Skeletal muscle satellite cell (primary cell): ENCODE data around the gene KPNA6.
"Not testable (repeated sequence)": the region's sequence is repeated elsewhere in the genome, so short reads cannot be mapped to it uniquely, and the experiment has no call there.

Experiments
- H3K27me3 ChIP-seq: 2 replicates; pipeline ENCODE4 v1.7.0; 2013; ENCODE audit warnings: low read length; ENCODE audit not compliant: control insufficient read depth, insufficient read depth
- H3K36me3 ChIP-seq: 2 replicates; pipeline ENCODE4 v1.7.0; 2013; ENCODE audit warnings: mild to moderate bottlenecking, control low read depth, low read length; ENCODE audit not compliant: insufficient read depth
- H3K4me1 ChIP-seq: 2 replicates; pipeline ENCODE4 v1.7.0; 2013; ENCODE audit warnings: low read length; ENCODE audit not compliant: control insufficient read depth, insufficient read depth
- H3K4me2 ChIP-seq: 2 replicates; pipeline ENCODE4 v1.7.0; 2013; ENCODE audit warnings: mild to moderate bottlenecking, low read length
- H3K4me3 ChIP-seq: 2 replicates; pipeline ENCODE4 v1.7.0; 2013; ENCODE audit warnings: low read length
- H3K9ac ChIP-seq: 2 replicates; pipeline ENCODE4 v1.7.0; 2013; ENCODE audit warnings: mild to moderate bottlenecking, low read depth, low read length, moderate library complexity
- H3K9me3 ChIP-seq: replicated peaks from 2 replicates; pipeline ENCODE4 v1.7.0; 2013; ENCODE audit warnings: mild to moderate bottlenecking, control low read depth, low read length

KPNA6 gene

DNA sequence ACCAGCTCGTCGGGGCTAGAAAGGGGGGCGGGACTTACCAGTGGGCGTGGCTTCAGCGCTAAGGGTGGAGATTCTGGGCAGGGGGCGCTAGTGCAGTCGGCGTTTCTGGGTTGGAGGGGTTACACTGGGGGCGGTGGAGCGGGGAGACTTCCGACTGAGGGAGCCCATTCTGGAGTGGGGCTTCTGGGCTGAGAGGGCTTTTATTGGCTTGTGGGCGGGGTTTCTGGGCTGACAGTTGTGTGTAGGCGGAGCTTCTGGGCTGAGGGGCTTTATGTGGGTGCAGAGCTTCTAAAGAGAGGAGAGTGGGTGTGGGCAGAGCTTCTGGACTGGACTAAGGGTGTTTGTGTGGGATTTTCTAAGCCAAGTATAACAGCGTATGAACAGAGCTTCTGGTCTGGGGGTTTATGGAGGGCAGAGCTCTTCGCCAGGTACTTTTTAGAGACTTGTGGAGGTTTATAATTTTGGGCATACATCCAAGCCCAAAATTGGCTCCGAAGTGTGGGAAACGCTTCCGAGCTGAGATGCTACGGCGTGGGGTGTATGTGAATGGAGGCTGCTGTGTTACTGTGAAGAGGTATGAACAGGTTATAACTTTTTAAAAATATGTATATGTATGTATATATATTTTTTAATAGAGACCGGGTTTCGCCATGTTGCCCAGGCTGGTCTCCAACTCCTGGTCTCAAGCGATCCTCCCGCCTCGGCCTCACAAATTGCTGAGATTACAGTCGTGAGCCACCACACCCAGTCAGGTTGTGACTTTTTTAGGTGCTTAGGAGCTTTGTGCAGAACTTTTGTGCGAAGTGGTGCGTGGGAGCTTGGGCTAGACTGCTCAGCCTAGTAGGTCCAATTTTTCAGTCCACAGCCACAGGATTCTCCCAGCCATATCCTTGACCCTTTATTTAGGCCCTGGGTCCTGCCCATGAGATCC is 34.3 kb upstream of the KPNA6 start:
- no peaks in the 10 kb centered on the region for H3K9me3 ChIP-seq
- peaks cover 34% of the 10 kb centered on the region for H3K36me3 ChIP-seq
- H3K27me3 ChIP-seq, result no peaks in the 10 kb centered on the region
- peak overlapping the region; percentile 96 for H3K4me3 ChIP-seq
- peaks cover 31% of the 10 kb centered on the region for H3K4me1 ChIP-seq
- peak overlapping the region; percentile 84 for H3K9ac ChIP-seq
- H3K4me2 ChIP-seq, result peak overlapping the region; percentile 89

GRCh38 chr1:32074841-32075240 is 33.0 kb upstream of the KPNA6 start:
- Histone ChIP-seq H3K27me3 (no peaks in the 10 kb centered on the region), H3K9me3 (no peaks in the 10 kb centered on the region), H3K4me3 (no peak overlapping the region), H3K4me2 (no peak overlapping the region), H3K36me3 (peaks cover 36% of the 10 kb centered on the region), H3K9ac (no peak overlapping the region), H3K4me1 (peaks cover 23% of the 10 kb centered on the region)

DNA sequence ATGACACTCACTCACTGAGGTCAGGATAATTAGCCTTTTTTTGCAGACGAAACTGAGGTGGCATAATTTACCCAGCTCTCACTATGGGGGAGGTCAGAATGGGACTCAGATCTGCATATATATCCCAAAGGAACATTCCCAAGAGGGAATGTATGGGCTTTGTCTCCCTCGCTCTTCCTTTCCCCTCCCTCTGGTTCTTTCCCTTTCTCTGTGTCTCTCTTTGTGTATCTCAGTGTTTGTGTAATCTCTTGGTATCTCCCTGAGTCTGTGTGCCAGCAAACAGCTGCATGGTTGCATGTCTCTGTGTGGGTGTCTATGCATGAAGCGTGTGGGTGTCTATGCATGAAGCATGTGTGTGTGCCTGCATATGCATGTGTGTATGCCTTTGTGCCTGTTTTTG is 30.4 kb upstream of the KPNA6 start:
- Histone ChIP-seq H3K9ac (no peak overlapping the region), H3K27me3 (no peaks in the 10 kb centered on the region), H3K4me3 (no peak overlapping the region), H3K9me3 (no peaks in the 10 kb centered on the region), H3K4me1 (peaks cover 11% of the 10 kb centered on the region), H3K4me2 (no peak overlapping the region), H3K36me3 (peaks cover 47% of the 10 kb centered on the region)

GRCh38 chr1:32082022-32082421 is 25.8 kb upstream of the KPNA6 start:
- Histone ChIP-seq H3K27me3 (no peaks in the 10 kb centered on the region), H3K36me3 (peaks cover 49% of the 10 kb centered on the region), H3K9me3 (no peaks in the 10 kb centered on the region), H3K4me2 (no peak overlapping the region), H3K4me3 (no peak overlapping the region), H3K9ac (no peak overlapping the region), H3K4me1 (no peaks in the 10 kb centered on the region)

GRCh38 chr1:32086381-32086780 is 21.5 kb upstream of the KPNA6 start:
- not testable (repeated sequence) for H3K27me3 ChIP-seq, H3K9ac ChIP-seq, H3K9me3 ChIP-seq, H3K4me2 ChIP-seq, H3K4me3 ChIP-seq, H3K4me1 ChIP-seq
- peaks cover 37% of the 10 kb centered on the region for H3K36me3 ChIP-seq

GRCh38 chr1:32091176-32091575 is 16.7 kb upstream of the KPNA6 start:
- Histone ChIP-seq H3K4me3 (no peak overlapping the region), H3K27me3 (no peaks in the 10 kb centered on the region), H3K4me2 (no peak overlapping the region), H3K36me3 (peaks cover 47% of the 10 kb centered on the region), H3K9me3 (no peaks in the 10 kb centered on the region), H3K4me1 (no peaks in the 10 kb centered on the region), H3K9ac (no peak overlapping the region)

DNA sequence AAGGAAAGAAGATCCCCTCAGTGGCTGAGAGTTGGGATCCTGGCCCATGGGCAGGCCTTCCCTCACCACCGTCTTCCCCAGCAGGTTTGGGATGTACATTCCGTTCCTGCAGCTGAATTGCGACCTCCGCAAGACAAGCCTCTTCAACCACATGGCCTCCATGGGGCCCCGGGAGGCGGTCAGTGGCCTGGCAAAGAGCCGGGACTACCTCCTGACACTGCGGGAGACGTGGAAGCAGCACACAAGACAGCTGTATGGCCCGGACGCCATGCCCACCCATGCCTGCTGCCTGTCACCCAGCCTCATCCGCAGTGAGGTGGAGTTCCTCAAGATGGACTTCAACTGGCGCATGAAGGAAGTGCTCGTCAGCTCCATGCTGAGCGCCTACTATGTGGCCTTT is 16.3 kb upstream of the KPNA6 start:
- no peaks in the 10 kb centered on the region for H3K4me1 ChIP-seq
- no peaks in the 10 kb centered on the region for H3K27me3 ChIP-seq
- H3K4me3 ChIP-seq, result no peak overlapping the region
- peaks cover 46% of the 10 kb centered on the region for H3K36me3 ChIP-seq
- no peaks in the 10 kb centered on the region for H3K9me3 ChIP-seq
- no peak overlapping the region for H3K4me2 ChIP-seq
- no peak overlapping the region for H3K9ac ChIP-seq

DNA sequence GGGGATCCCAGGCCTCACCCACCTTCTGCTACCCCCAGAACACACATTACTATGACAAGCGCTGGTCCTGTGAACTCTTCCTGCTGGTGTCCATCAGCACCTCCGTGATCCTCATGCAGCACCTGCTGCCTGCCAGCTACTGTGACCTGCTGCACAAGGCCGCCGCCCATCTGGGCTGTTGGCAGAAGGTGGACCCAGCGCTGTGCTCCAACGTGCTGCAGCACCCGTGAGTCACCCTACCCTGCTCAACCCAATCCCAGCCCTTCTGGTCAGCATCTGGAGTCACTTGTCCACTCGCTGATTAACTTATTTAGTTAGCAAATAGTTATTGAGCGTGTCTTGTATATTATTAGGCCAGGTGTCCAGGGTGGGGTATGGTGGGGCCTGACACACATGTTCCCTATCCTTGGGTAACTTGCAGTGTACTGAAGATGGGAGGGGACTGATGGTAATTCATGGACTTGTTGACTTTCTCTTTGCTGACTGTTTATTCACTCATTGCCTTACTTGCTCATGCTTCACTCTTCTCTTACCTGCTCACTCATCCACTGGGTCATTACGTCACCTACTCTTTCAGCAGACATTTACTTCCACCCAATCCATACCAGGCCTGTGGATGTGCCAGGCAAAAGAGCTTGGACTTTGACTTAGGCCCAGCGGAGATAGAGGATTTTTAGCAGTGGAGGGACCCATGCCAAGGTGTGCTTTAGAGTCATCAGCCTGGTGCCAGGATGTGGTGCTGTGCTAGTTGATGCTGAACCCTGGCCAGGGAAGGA is 12.9 kb upstream of the KPNA6 start:
- Histone ChIP-seq H3K4me3 (no peak overlapping the region), H3K4me2 (no peak overlapping the region), H3K36me3 (peaks cover 60% of the 10 kb centered on the region), H3K27me3 (no peaks in the 10 kb centered on the region), H3K9ac (no peak overlapping the region), H3K9me3 (no peaks in the 10 kb centered on the region), H3K4me1 (no peaks in the 10 kb centered on the region)

GRCh38 chr1:32099426-32099825 is 8.4 kb upstream of the KPNA6 start:
- Histone ChIP-seq H3K4me2 (no peak overlapping the region), H3K4me1 (peaks cover 17% of the 10 kb centered on the region), H3K9me3 (no peaks in the 10 kb centered on the region), H3K36me3 (peaks cover 51% of the 10 kb centered on the region), H3K27me3 (no peaks in the 10 kb centered on the region), H3K4me3 (no peak overlapping the region), H3K9ac (no peak overlapping the region)

GRCh38 chr1:32100359-32100758 is 7.5 kb upstream of the KPNA6 start:
- Histone ChIP-seq H3K36me3 (peaks cover 41% of the 10 kb centered on the region), H3K4me2 (no peak overlapping the region), H3K9me3 (no peaks in the 10 kb centered on the region), H3K9ac (no peak overlapping the region), H3K27me3 (no peaks in the 10 kb centered on the region), H3K4me3 (no peak overlapping the region), H3K4me1 (peaks cover 17% of the 10 kb centered on the region)

GRCh38 chr1:32100807-32101708 is 6.8 kb upstream of the KPNA6 start:
- Histone ChIP-seq H3K36me3 (peaks cover 34% of the 10 kb centered on the region), H3K9ac (no peak overlapping the region), H3K4me2 (peak overlapping the region; percentile 56), H3K27me3 (no peaks in the 10 kb centered on the region), H3K4me3 (no peak overlapping the region), H3K4me1 (peaks cover 17% of the 10 kb centered on the region), H3K9me3 (no peaks in the 10 kb centered on the region)
